Liver (tissue), 4 donors: ENCODE data around the gene CRYAA. TPM values are rescaled to one million over a fixed set of nuclear protein-coding genes. Genes with fewer than 3 reads are reported as not detected.

Experiments used
- polyA plus RNA-seq, 2 donors: library from polyadenylated mRNA; stranded (reverse) in 1 of 2; unstranded in 1 of 2; fragments of 200-250 nt in 1 of 2; fragments of >200 nt in 1 of 2; fragmentation: Nextera tagmentation in 1 of 2; extraction: Ambion mirVana in 1 of 2; gene quantifications; one replicate each; pipeline versions ENCODE4 v1.2.1 to v1.2.3, GENCODE V29; 2013 to 2015
- total RNA-seq, 2 donors: library from RNA; depleted of rRNA; stranded (reverse); fragments of >200 nt; gene quantifications; one replicate each; pipeline ENCODE4 v1.2.3, GENCODE V29; 2014
- donor health status: healthy.
- donor health status: healthy.
- donor health status: healthy.

Gene CRYAA
- total and polyA plus RNA-seq, 4 donors = 0.57 to 1.9 (median 0.84) TPM; not detected in 1

Other genes starting within 250 kb of the CRYAA start
- gene ERVH48-1, start 243.4 kb upstream of the CRYAA start, total RNA-seq = under 1 TPM in 1 of 2 donors, not detected in 1; 0.19 TPM
- gene ERVH48-1, start 243.4 kb upstream of the CRYAA start, polyA plus RNA-seq = under 1 TPM in 1 of 2 donors, not detected in 1; 0.03 TPM
- gene PKNOX1, start 194.4 kb upstream of the CRYAA start, total RNA-seq = 1 to 10 TPM; 6.4 to 9.6 TPM
- 10 to 100 TPM in 1 of 2 donors, 1 to 10 TPM in 1; 2.8 to 10.3 TPM for gene PKNOX1, start 194.4 kb upstream of the CRYAA start, polyA plus RNA-seq
- 100 to 1,000 TPM in 1 of 2 donors, 10 to 100 TPM in 1; 70.9 to 172 TPM for gene CBS, start 93.2 kb upstream of the CRYAA start, total RNA-seq
- gene CBS, start 93.2 kb upstream of the CRYAA start, polyA plus RNA-seq = 100 to 1,000 TPM in 1 of 2 donors, 10 to 100 TPM in 1; 86.2 to 212 TPM
- gene U2AF1, start 61.4 kb upstream of the CRYAA start, total RNA-seq = 10 to 100 TPM; 13.7 to 28.6 TPM
- 10 to 100 TPM; 10.9 to 19.2 TPM for gene U2AF1, start 61.4 kb upstream of the CRYAA start, polyA plus RNA-seq